Lung (tissue), 12 donors: ENCODE data around the gene PCDH18. TPM values are rescaled to one million over a fixed set of nuclear protein-coding genes. Genes with fewer than 3 reads are reported as not detected.

Experiments used
- ATAC-seq: fragments of 200-7000 bp; cut with Tn5 transposase; one replicate; pipeline ENCODE4 v1.9.1; 2020; ENCODE audit warnings: moderate number of reproducible peaks; ENCODE audit not compliant: insufficient read depth, low FRiP score
- DNase-seq, 3 donors: peaks; one replicate each; pipeline ENCODE4 v3.0.0-alpha.2; 2013 to 2017
- H3K27ac ChIP-seq, 2 donors: one replicate each; pipeline ENCODE4 v1.5.1; 2013; ENCODE audit warnings: mild to moderate bottlenecking in 2 of 2, moderate library complexity in 2 of 2, control low read depth in 1 of 2, inconsistent platforms in 1 of 2, low read depth in 1 of 2, low read length in 1 of 2
- H3K27me3 ChIP-seq, 3 donors: one replicate each; pipeline ENCODE4 v1.5.1; 2013; ENCODE audit warnings: low read length in 2 of 3; ENCODE audit not compliant: control insufficient read depth in 3 of 3, insufficient read depth in 3 of 3
- H3K36me3 ChIP-seq, 4 donors: one replicate each; pipeline ENCODE4 v1.5.1; 2013; ENCODE audit warnings: low read length in 4 of 4, mild to moderate bottlenecking in 1 of 4, moderate library complexity in 1 of 4; ENCODE audit not compliant: control insufficient read depth in 4 of 4, insufficient read depth in 4 of 4
- H3K4me1 ChIP-seq, 5 donors: one replicate each; pipeline ENCODE4 v1.5.1; 2013; ENCODE audit warnings: low read length in 5 of 5, mild to moderate bottlenecking in 2 of 5, moderate library complexity in 1 of 5; ENCODE audit not compliant: control insufficient read depth in 5 of 5, insufficient read depth in 5 of 5
- H3K4me3 ChIP-seq: one replicate; pipeline ENCODE4 v1.5.1; 2013; ENCODE audit warnings: mild to moderate bottlenecking, control low read depth, moderate library complexity
- H3K9ac ChIP-seq, 2 donors: one replicate each; pipeline ENCODE4 v1.5.1; 2013; ENCODE audit warnings: low read length in 2 of 2, control low read depth in 1 of 2; ENCODE audit not compliant: insufficient read depth in 1 of 2
- H3K9me3 ChIP-seq, 4 donors: one replicate each; pipeline ENCODE4 v1.5.1; 2013; ENCODE audit warnings: low read length in 3 of 4, mild to moderate bottlenecking in 1 of 4, moderate library complexity in 1 of 4; ENCODE audit not compliant: control insufficient read depth in 4 of 4, insufficient read depth in 3 of 4
- CTCF ChIP-seq: IDR thresholded peaks from 2 replicates; pipeline ENCODE4 v1.5.1; 2012; ENCODE audit warnings: mild to moderate bottlenecking; ENCODE audit errors: control extremely low read depth, extremely low read depth
- WGBS, 2 donors: extraction: QIAGEN DNeasy Blood & Tissue Kit; methylation state at CpG; one replicate each; pipeline ENCODE4 v1.1.7; 2013; 5-methylcytosine and 5-hydroxymethylcytosine counted together
- polyA plus RNA-seq, 2 donors: library from polyadenylated mRNA; stranded (reverse); fragments of 200-250 nt; gene quantifications; one replicate each; pipeline ENCODE4 v1.2.1, GENCODE V29; 2013
- total RNA-seq, 2 donors: library from RNA; depleted of rRNA in 1 of 2; stranded (reverse); fragments of >200 nt in 1 of 2; gene quantifications; one replicate each; pipeline ENCODE4 v1.2.1, GENCODE V29; 2014 to 2021
- donor health status: control.
- donor health status: control.
- donor health status: Bipolar disorder and iron deficiency.
- donor health status: healthy.
- donor health status: DM: yes; HTN: yes; CAD: no.

Gene PCDH18
- total and polyA plus RNA-seq, 4 donors = 1.7 to 106 (median 4.8) TPM

GRCh38 chr4:137572647-137573046 is 40.4 kb upstream of the PCDH18 start:
- no peak for DNase-seq
- peaks cover 0 to 19% (median 0%) of the 10 kb centered on the region in 5 donors for H3K4me1 ChIP-seq
- no peaks in the 10 kb centered on the region for H3K27me3 ChIP-seq
- no peak overlapping the region for H3K4me3 ChIP-seq
- ATAC-seq = no peak
- no peaks in the 10 kb centered on the region for H3K36me3 ChIP-seq
- no peak for TF ChIP-seq CTCF
- WGBS, 2 donors = 50 to 93% methylated on average over 1 of the region's 1 CpG
- H3K9me3 ChIP-seq = peaks cover 0 to 4% (median 0%) of the 10 kb centered on the region in 4 donors
- H3K27ac ChIP-seq = no peak overlapping the region
- H3K9ac ChIP-seq = no peak overlapping the region

- Histone ChIP-seq H3K27me3 (no peaks in the 10 kb centered on the region), H3K9me3 (peaks cover 0 to 4% (median 0%) of the 10 kb centered on the region in 4 donors), H3K36me3 (no peaks in the 10 kb centered on the region), H3K9ac (no peak overlapping the region), H3K4me1 (peaks cover 0 to 16% (median 0%) of the 10 kb centered on the region in 5 donors), H3K27ac (no peak overlapping the region), H3K4me3 (no peak overlapping the region)
- DNase-seq (no peak), ATAC-seq (no peak)
- TF ChIP-seq CTCF = no peak
- 88 to 93% methylated on average over 2 of the region's 2 CpGs for WGBS, 2 donors
Measured at GRCh38 chr4:137572163-137572562, 39.9 kb upstream of the PCDH18 start.

- Histone ChIP-seq H3K4me3 (no peak overlapping the region), H3K9me3 (no peaks in the 10 kb centered on the region), H3K36me3 (no peaks in the 10 kb centered on the region), H3K27me3 (no peaks in the 10 kb centered on the region), H3K27ac (no peak overlapping the region), H3K9ac (no peak overlapping the region), H3K4me1 (no peaks in the 10 kb centered on the region)
- WGBS, 2 donors = 90 to 94% methylated on average over 1 of the region's 1 CpG
- DNase-seq = no peak
- no peak for ATAC-seq
- TF ChIP-seq CTCF = no peak
Measured at GRCh38 chr4:137559801-137560200, 27.5 kb upstream of the PCDH18 start.

- Histone ChIP-seq H3K27me3 (no peaks in the 10 kb centered on the region), H3K9me3 (no peaks in the 10 kb centered on the region), H3K27ac (no peak overlapping the region), H3K36me3 (no peaks in the 10 kb centered on the region), H3K4me1 (no peaks in the 10 kb centered on the region), H3K9ac (no peak overlapping the region), H3K4me3 (no peak overlapping the region)
- no peak for DNase-seq
- 74% methylated on average over 2 of the region's 2 CpGs for WGBS, 2 donors
- no peak for TF ChIP-seq CTCF
- ATAC-seq = no peak
Measured at GRCh38 chr4:137558951-137559350, 26.7 kb upstream of the PCDH18 start.
